Tibial artery (tissue), 4 donors: Measurements from ENCODE around the gene ANK2.

Experiments used
- DNase-seq, 2 donors: peaks; one replicate each; pipeline ENCODE4 v3.0.0-alpha.2; 2019
- H3K27ac ChIP-seq, 2 donors: fragments of 200-600 bp; sonication (generic) in 1 of 2; 1 replicate in 1 of 2; 2 replicates in 1 of 2; pipeline ENCODE4 v1.5.1; 2018 to 2019; ENCODE audit warnings: mild to moderate bottlenecking in 1 of 2
- H3K27me3 ChIP-seq, 2 donors: fragments of 200-600 bp; sonication (generic) in 1 of 2; one replicate each; pipeline versions ENCODE4 v1.5.1 to v1.6.0; 2016 to 2019
- H3K36me3 ChIP-seq, 3 donors: fragments of 200-600 bp; sonication (generic) in 2 of 3; one replicate each; pipeline ENCODE4 v1.5.1; 2016 to 2019; ENCODE audit warnings: mild to moderate bottlenecking in 2 of 3
- H3K4me1 ChIP-seq, 4 donors: fragments of 200-600 bp; sonication (generic) in 2 of 4; 1 replicate in 3 of 4; 2 replicates in 1 of 4; pipeline ENCODE4 v1.5.1; 2016 to 2019
- H3K4me3 ChIP-seq, 2 donors: fragments of 200-600 bp; sonication (generic) in 1 of 2; 1 replicate in 1 of 2; 2 replicates in 1 of 2; pipeline ENCODE4 v1.5.1; 2018 to 2019; ENCODE audit warnings: mild to moderate bottlenecking in 2 of 2
- H3K9me3 ChIP-seq, 3 donors: fragments of 200-600 bp; sonication (generic) in 1 of 3; one replicate each; pipeline ENCODE4 v1.5.1; 2016 to 2019
- intact Hi-C: fragments of 100-400 bp; cut with DNase I; formaldehyde crosslinking; loops from one replicate; pipeline ENCODE4 v1.15.0; 2023; ENCODE audit warnings: low total_unique reads
- TF ChIP-seq, protein P1 (sequence below), 2 experiments: fragments of 200-600 bp in 1 of 2; fragments of 450-650 bp in 1 of 2; IDR thresholded peaks; one replicate each; pipeline ENCODE4 v1.5.1; 2017 to 2019; ENCODE audit warnings: antibody characterized with exemption in 2 of 2, mild to moderate bottlenecking in 1 of 2, moderate library complexity in 1 of 2

Gene ANK2

DNA sequence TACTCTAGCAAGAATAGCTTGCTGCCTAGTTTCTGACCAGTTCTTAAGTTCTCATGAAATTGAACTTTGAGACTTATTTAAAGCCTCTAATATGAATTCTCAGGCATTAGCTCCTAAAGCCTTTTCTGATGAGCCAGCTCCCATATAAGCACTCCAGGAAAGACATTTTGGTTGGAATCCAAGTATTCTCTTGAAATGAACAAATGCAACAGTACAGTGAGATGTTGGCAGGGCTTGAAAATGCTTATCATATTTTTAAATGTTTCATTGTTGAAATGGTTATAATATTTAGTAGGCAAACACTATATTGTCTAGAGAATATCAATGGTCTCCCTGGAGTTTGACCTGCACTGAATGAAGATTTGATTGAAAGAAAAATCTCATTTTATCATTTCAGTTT, 240.3 kb downstream of the ANK2 start:
- TF ChIP-seq, protein P1, sequence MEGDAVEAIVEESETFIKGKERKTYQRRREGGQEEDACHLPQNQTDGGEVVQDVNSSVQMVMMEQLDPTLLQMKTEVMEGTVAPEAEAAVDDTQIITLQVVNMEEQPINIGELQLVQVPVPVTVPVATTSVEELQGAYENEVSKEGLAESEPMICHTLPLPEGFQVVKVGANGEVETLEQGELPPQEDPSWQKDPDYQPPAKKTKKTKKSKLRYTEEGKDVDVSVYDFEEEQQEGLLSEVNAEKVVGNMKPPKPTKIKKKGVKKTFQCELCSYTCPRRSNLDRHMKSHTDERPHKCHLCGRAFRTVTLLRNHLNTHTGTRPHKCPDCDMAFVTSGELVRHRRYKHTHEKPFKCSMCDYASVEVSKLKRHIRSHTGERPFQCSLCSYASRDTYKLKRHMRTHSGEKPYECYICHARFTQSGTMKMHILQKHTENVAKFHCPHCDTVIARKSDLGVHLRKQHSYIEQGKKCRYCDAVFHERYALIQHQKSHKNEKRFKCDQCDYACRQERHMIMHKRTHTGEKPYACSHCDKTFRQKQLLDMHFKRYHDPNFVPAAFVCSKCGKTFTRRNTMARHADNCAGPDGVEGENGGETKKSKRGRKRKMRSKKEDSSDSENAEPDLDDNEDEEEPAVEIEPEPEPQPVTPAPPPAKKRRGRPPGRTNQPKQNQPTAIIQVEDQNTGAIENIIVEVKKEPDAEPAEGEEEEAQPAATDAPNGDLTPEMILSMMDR (IDR thresholded peaks at IDR 0.05), result no peak

DNA sequence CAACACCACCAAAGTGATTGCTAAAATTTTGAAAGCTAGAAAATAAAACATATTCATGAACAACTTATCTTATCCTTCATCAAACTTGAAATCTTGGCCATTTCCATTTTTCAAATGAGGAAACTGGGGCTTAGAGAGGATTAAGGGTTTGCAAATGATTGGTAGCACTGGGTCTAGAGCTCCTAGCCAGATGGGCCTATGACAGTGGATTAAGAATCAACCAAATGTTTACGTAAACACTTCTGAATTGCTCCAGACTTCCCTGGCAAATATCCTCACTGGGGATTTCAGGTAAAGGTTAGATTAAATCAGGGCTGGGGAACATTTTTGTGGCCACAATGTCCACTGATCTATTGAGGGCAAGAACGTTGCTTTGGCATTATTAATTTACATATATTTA, 241.2 kb downstream of the ANK2 start:
- Histone ChIP-seq H3K9me3 (no peaks in the 10 kb centered on the region), H3K4me1 (peaks cover 0 to 33% (median 12%) of the 10 kb centered on the region in 4 donors), H3K36me3 (no peaks in the 10 kb centered on the region), H3K27ac (no peak overlapping the region), H3K27me3 (no peaks in the 10 kb centered on the region), H3K4me3 (no peak overlapping the region)
- TF ChIP-seq, protein P1 (IDR thresholded peaks at IDR 0.05), result no peak
- no peak for DNase-seq
- intact Hi-C loops, result no loop called here

More for the DNA sequence above, 240.3 kb downstream of the ANK2 start:
- H3K4me3 ChIP-seq, result no peak overlapping the region
- H3K9me3 ChIP-seq, result no peaks in the 10 kb centered on the region
- H3K27ac ChIP-seq, result no peak overlapping the region
- H3K36me3 ChIP-seq, result no peaks in the 10 kb centered on the region
- intact Hi-C loops, result no loop called here
- H3K27me3 ChIP-seq, result no peaks in the 10 kb centered on the region
- H3K4me1 ChIP-seq, result peaks cover 0 to 25% (median 12%) of the 10 kb centered on the region in 4 donors
- no peak for DNase-seq

DNA sequence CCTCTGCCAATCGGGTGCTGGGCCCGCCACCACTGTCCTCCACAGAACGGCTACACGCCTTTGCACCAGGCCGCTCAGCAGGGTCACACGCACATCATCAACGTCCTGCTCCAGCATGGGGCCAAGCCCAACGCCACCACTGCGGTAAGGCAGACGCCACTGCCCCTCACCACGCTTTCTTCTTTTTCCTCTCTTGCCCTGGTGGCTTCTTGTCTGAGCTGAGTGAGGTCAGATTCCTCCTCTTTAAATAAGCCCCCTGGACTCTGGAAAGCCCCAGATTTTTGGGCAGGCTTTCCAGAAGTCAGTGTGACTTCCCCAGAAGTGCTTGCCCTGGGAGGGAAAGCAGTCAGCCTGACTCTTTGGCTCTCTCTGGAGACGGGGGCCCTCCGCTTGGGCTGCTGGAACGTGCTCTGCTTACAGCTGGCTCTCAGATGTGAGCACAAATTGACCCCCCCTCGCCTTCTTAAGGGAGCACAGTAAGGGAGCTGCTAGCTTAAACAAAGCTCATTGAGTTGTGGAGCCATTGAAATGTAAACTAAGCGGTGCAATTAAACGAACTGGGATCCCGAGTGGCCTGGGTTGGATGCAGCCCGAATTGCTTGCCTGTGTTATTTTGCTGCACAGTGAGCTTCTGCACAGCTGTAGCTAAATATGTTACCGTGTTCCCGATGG, 243.1 kb downstream of the ANK2 start:
- peak; percentile 42 to 67 for DNase-seq
- intact Hi-C loops, result no loop called here
- Histone ChIP-seq H3K36me3 (no peaks in the 10 kb centered on the region), H3K27me3 (no peaks in the 10 kb centered on the region), H3K4me3 (peak overlapping the region; percentile 38 to 39), H3K27ac (peak overlapping the region; percentile 55 to 61), H3K4me1 (peaks cover 0 to 43% (median 12%) of the 10 kb centered on the region in 4 donors), H3K9me3 (no peaks in the 10 kb centered on the region)
- TF ChIP-seq, protein P1 (IDR thresholded peaks at IDR 0.05), result no peak

DNA sequence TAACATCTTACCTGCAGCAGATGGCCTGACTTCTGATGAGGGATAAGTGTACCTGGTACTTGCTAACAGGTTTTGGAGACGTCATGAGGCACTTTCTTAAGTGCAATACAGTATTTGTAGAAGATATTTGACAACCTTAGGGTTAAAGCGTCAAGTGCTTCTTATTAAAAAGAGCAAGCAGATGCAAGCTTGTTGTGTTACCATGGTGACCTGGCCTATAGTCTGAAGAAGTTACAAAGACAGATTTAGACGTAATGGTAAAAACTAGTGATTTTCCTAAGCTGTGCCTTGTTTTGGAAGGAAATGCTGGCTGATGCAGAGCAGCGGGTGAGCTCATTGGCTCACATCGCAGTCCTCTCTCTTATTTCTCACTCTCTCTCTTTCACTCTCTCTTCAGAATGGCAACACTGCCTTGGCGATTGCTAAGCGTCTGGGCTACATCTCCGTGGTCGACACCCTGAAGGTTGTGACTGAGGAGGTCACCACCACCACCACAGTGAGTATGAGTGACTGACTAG, 243.6 kb downstream of the ANK2 start:
- peak overlapping the region; percentile 55 to 61 for H3K27ac ChIP-seq
- H3K9me3 ChIP-seq, result no peaks in the 10 kb centered on the region
- TF ChIP-seq, protein P1 (IDR thresholded peaks at IDR 0.05), result no peak
- peak overlapping the region; percentile 38 to 39 for H3K4me3 ChIP-seq
- H3K36me3 ChIP-seq, result no peaks in the 10 kb centered on the region
- no peaks in the 10 kb centered on the region for H3K27me3 ChIP-seq
- peaks cover 0 to 43% (median 12%) of the 10 kb centered on the region in 4 donors for H3K4me1 ChIP-seq
- DNase-seq, result peak in 1 of 2 donors; percentile 67
- intact Hi-C loops, result no loop called here

DNA sequence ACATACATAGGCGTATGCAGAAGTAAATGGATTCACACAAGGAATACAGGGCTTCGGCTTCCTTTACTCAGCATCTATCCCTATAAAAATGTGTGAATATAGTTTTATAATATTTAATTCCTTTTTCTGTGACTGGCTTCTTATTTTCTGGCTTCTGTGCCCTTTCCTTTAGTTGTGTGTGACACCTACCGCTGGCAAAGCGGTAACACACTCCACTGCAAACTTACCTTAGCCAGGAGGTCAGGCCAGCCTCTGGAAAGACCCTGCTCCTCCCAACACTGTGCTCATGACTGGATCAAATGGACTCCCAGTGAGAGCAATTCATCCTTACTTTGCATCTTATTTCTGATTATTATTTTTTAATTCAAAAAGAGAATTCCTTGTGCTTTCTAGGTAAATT, 244.2 kb downstream of the ANK2 start:
- Histone ChIP-seq H3K9me3 (no peaks in the 10 kb centered on the region), H3K27me3 (no peaks in the 10 kb centered on the region), H3K27ac (peak overlapping the region; percentile 55 to 61), H3K4me1 (peaks cover 0 to 43% (median 12%) of the 10 kb centered on the region in 4 donors), H3K4me3 (peak overlapping the region; percentile 38 to 39), H3K36me3 (no peaks in the 10 kb centered on the region)
- intact Hi-C loops, result no loop called here
- TF ChIP-seq, protein P1 (IDR thresholded peaks at IDR 0.05), result peak; percentile 8 to 16
- no peak for DNase-seq
